Sigmoid colon (tissue), 4 donors: ENCODE results near the gene CNIH3.

Experiments
- CTCF ChIP-seq, 4 experiments: fragments of 450-650 bp in 3 of 4; fragments of 200-600 bp in 1 of 4; IDR thresholded peaks; one replicate each; pipeline ENCODE4 v1.5.1; 2016 to 2019; ENCODE audit warnings: antibody characterized with exemption in 4 of 4, mild to moderate bottlenecking in 3 of 4, moderate library complexity in 2 of 4
- POLR2A ChIP-seq, 2 donors: fragments of 450-650 bp; IDR thresholded peaks; one replicate each; pipeline ENCODE4 v1.6.1; 2016; ENCODE audit warnings: antibody characterized with exemption in 2 of 2, mild to moderate bottlenecking in 2 of 2, moderate library complexity in 2 of 2
- POLR2AphosphoS5 ChIP-seq, 4 donors: sonication (generic); formaldehyde crosslinking; IDR thresholded peaks; one replicate each; pipeline ENCODE4 v1.6.1; 2017; ENCODE audit warnings: antibody characterized with exemption in 4 of 4

- TF ChIP-seq CTCF (IDR thresholded peaks at IDR 0.05) (no peak), POLR2A (IDR thresholded peaks at IDR 0.05) (no peak), POLR2AphosphoS5 (IDR thresholded peaks at IDR 0.05) (no peak)
These were observed 150.9 kb downstream of the CNIH3 start for GRCh38 chr1:224767031-224767430.
